ENCODE results near the gene TTC8.
"Not testable (repeated sequence)": the region's sequence is repeated elsewhere in the genome, so short reads cannot be mapped to it uniquely, and the experiment has no call there.

The TTC8 gene

GRCh38 chr14:88824314-88825077, at the start of gene TTC8:
Gene TTC8 (plus strand): TSS chr14:88824651. CDS start chr14:88824708, 57 bp downstream.
- in situ Hi-C loops (cut with MboI; ENCODE audit: low sequenced_read_pairs) = no loop called here

- in situ Hi-C loops (cut with MboI; ENCODE audit: low sequenced_read_pairs) = no loop called here
These were observed 48.9 kb upstream of the TTC8 start for GRCh38 chr14:88775532-88775931.

GRCh38 chr14:88785911-88786310, 38.5 kb upstream of the TTC8 start:
- in situ Hi-C loops (cut with MboI; ENCODE audit: low sequenced_read_pairs) = no loop called here

GRCh38 chr14:88786715-88787114, 37.7 kb upstream of the TTC8 start:
- in situ Hi-C loops (cut with MboI; ENCODE audit: low sequenced_read_pairs) = no loop called here

- in situ Hi-C loops (cut with MboI; ENCODE audit: low sequenced_read_pairs) = not testable (repeated sequence)
These were observed 34.9 kb upstream of the TTC8 start for GRCh38 chr14:88789573-88789972.

- in situ Hi-C loops (cut with MboI; ENCODE audit: low sequenced_read_pairs) = no loop called here
These were observed 33.8 kb upstream of the TTC8 start for GRCh38 chr14:88790501-88791251.

GRCh38 chr14:88791252-88791621, 33.2 kb upstream of the TTC8 start:
- in situ Hi-C loops (cut with MboI; ENCODE audit: low sequenced_read_pairs) = no loop called here

- in situ Hi-C loops (cut with MboI; ENCODE audit: low sequenced_read_pairs) = no loop called here
These were observed 32.6 kb upstream of the TTC8 start for GRCh38 chr14:88791629-88792472.

- in situ Hi-C loops (cut with MboI; ENCODE audit: low sequenced_read_pairs) = no loop called here
These were observed 31.8 kb upstream of the TTC8 start, which contains the start of gene EML5 for GRCh38 chr14:88792473-88793258. Gene EML5 (minus strand): TSS chr14:88792953. CDS start chr14:88792503, 450 bp downstream.

GRCh38 chr14:88793259-88793625, 31.2 kb upstream of the TTC8 start:
- in situ Hi-C loops (cut with MboI; ENCODE audit: low sequenced_read_pairs) = no loop called here

GRCh38 chr14:88798156-88798555, 26.3 kb upstream of the TTC8 start:
- in situ Hi-C loops (cut with MboI; ENCODE audit: low sequenced_read_pairs) = no loop called here

GRCh38 chr14:88799522-88799921, 24.9 kb upstream of the TTC8 start:
- in situ Hi-C loops (cut with MboI; ENCODE audit: low sequenced_read_pairs) = no loop called here

GRCh38 chr14:88802596-88802995, 21.9 kb upstream of the TTC8 start:
- in situ Hi-C loops (cut with MboI; ENCODE audit: low sequenced_read_pairs) = no loop called here

- in situ Hi-C loops (cut with MboI; ENCODE audit: low sequenced_read_pairs) = no loop called here
These were observed 20.4 kb upstream of the TTC8 start for GRCh38 chr14:88804035-88804434.

- in situ Hi-C loops (cut with MboI; ENCODE audit: low sequenced_read_pairs) = no loop called here
These were observed 20.0 kb upstream of the TTC8 start for GRCh38 chr14:88804477-88804876.

- in situ Hi-C loops (cut with MboI; ENCODE audit: low sequenced_read_pairs) = no loop called here
These were observed 16.1 kb upstream of the TTC8 start for GRCh38 chr14:88808359-88808758.

- in situ Hi-C loops (cut with MboI; ENCODE audit: low sequenced_read_pairs) = no loop called here
These were observed 8.5 kb upstream of the TTC8 start for GRCh38 chr14:88815980-88816379.

GRCh38 chr14:88818018-88818417, 6.4 kb upstream of the TTC8 start:
- in situ Hi-C loops (cut with MboI; ENCODE audit: low sequenced_read_pairs) = no loop called here

GRCh38 chr14:88819674-88820073, 4.8 kb upstream of the TTC8 start:
- in situ Hi-C loops (cut with MboI; ENCODE audit: low sequenced_read_pairs) = not testable (repeated sequence)

- in situ Hi-C loops (cut with MboI; ENCODE audit: low sequenced_read_pairs) = no loop called here
These were observed 3.1 kb upstream of the TTC8 start for GRCh38 chr14:88821378-88821777.

GRCh38 chr14:88821888-88822287, 2.6 kb upstream of the TTC8 start:
- in situ Hi-C loops (cut with MboI; ENCODE audit: low sequenced_read_pairs) = no loop called here

Data from hTERT RPE-1 (cell line).